Measurements from ENCODE around the gene CTPS1. TPM values are rescaled to one million over a fixed set of nuclear protein-coding genes. Genes with fewer than 3 reads are reported as not detected.

The CTPS1 gene
- total and polyA plus RNA-seq, 2 of the 13 experiments (the other 11 are each of a cell fraction or from before 2014, with no cell fraction given) = 9.6 to 42.8 TPM

DNA sequence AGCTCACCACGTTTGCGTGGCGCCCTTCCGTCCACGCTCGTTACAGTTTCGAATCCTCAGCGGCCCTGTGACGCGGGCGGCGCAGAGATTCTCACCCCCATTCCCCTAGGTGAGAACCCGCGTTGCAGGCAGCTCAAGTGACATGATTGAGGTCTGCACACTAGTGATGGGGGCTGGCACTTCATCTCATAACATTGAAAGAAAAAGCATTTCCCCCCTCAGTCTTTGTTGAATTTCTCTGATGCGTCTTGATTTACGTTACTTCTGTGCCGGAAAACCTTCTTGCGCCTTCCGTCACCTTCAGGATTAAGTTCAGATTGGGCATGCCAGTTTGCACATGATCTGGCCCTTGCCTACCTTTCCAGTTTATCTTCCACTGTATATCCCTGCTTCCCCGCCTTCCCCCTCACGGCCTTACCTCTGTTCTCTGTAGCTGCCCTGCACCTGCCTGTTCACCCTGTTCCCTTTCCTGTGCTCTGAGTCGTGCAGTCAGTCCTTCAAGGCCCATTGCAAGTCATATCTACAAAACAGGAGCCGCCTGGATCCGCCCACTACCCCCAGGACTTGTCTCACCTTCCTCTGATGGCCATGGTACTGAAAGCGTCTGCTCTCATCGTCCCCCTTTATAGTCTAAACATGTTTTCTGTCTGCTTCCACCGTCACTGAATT lies 1.1 kb downstream of the CTPS1 start (continued):
- TF ChIP-seq, protein P1, sequence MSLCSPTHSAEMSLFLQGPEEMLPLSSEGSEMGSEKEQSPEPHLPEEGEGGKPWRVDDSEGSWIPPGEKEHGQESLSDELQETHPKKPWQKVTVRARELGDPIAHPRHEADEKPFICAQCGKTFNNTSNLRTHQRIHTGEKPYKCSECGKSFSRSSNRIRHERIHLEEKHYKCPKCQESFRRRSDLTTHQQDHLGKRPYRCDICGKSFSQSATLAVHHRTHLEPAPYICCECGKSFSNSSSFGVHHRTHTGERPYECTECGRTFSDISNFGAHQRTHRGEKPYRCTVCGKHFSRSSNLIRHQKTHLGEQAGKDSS (CRISPR knock-in tag; IDR thresholded peaks at IDR 0.05; ENCODE audit: borderline replicate concordance, low read depth) = 0 out of 2 replicates have a peak, but pooled peaks have one; percentile 40
- TF ChIP-seq ZNF564 (CRISPR knock-in tag; IDR thresholded peaks at IDR 0.05) = no peak; the same call in 1 of the 2 replicates
- TF ChIP-seq CBX1 (IDR thresholded peaks at IDR 0.05; ENCODE audit: low read depth) = peak; percentile 32
- TF ChIP-seq AGO2 (optimal IDR thresholded peaks at IDR 0.05; ENCODE audit: low read depth, low read length) = peak; percentile 22
- peak; percentile 39; the same call in 1 of the 2 replicates for TF ChIP-seq KDM2A (CRISPR knock-in tag; IDR thresholded peaks at IDR 0.05; ENCODE audit: borderline replicate concordance, low read depth)
- peak; percentile 68; the same call in 1 of the 2 replicates for TF ChIP-seq ZNF337 (CRISPR knock-in tag; IDR thresholded peaks at IDR 0.05; ENCODE audit: borderline replicate concordance, low read depth)

DNA sequence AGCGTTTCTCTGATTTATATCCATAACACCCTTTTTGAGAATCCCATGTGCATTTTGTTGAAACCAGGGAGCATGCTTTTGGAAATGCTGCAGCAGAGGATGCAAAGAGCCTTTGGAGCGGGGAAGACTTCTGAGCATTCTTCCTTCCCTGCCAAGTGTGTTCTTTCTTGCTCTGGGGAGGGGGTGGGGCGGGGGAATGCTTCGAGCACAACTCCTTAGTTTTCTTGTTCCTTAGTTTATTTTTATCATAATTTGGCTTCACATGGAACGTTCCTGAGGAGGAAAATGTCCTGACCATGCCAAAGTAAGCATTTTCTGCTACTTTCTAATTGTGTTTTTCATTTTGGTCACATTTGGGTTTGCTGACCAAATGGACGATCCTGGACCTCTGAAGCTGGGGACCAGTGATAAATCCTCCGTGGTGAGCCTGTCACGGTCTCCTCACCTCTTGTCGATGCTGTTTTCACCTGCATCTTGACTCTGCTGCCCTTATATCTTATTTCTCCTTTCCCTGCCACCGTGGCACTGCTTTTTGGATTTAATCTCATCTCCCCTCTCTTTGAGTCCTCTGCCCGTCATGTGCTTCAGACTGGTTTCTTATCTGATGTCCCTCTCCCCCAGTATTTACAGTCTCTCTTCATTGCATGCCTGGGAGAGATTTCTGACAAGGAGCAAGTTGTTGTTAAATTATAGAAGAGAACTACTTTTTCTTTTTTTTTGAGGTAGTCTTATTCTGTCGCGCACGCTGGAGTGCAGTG lies 2.4 kb downstream of the CTPS1 start:
- in situ Hi-C loops (cut with HindIII; ENCODE audit: extremely low pct_ligation_motif_present, low pct_unique_long_range_greater_than_20kb) = no loop called here
- peaks cover 37% of the 10 kb centered on the region for H3K79me2 ChIP-seq (ENCODE audit: insufficient read depth, low read length)
- intact Hi-C loops (cut with micrococcal nuclease; ENCODE audit: unreplicated experiment) = no loop called here
- no peaks in the 10 kb centered on the region for H3K9me3 ChIP-seq (ENCODE audit: low read length)
- FAIRE-seq (no peak), ATAC-seq (no peak), DNase-seq (ENCODE audit: low spot score) (no peak)
- 91% methylated on average over 14 of the region's 14 CpGs for WGBS (ENCODE audit: low lambda C conversion rate)
- H3K9ac ChIP-seq (ENCODE audit: insufficient read depth, low read depth, low read length) = no peak overlapping the region
- H3K36me3 ChIP-seq (replicated peaks in 1 of 2; ENCODE audit: control insufficient read depth in 1 of 2, insufficient read depth in 2 of 2, low read length in 2 of 2) = peaks cover 8 to 39% of the 10 kb centered on the region in 2 experiments
- H3K27me3 ChIP-seq (ENCODE audit: control insufficient read depth in 1 of 2, insufficient read depth in 2 of 2, low read length in 2 of 2) = no peaks in the 10 kb centered on the region
- peak overlapping the region; percentile 91 for H3K4me2 ChIP-seq (ENCODE audit: low read depth, low read length)
- POLR2A ChIA-PET = no interaction called here
- peaks cover 70% of the 10 kb centered on the region for H3K4me1 ChIP-seq (ENCODE audit: insufficient read depth, low read length)
- no peak overlapping the region for H2AFZ ChIP-seq (ENCODE audit: low read length)
- no TSS peak for BruUV-seq (replicated peaks)
- no peaks in the 10 kb centered on the region for H4K20me1 ChIP-seq (ENCODE audit: insufficient read depth, low read length)
- H3K27ac ChIP-seq (ENCODE audit: extremely low read length, insufficient read depth, low read length) = no peak overlapping the region
- CTCF ChIA-PET (ENCODE audit: low intra/inter-chr PET ratio, low total read pairs) = no interaction called here
- H3K4me3 ChIP-seq (replicated peaks in 1 of 3; ENCODE audit: insufficient read depth in 1 of 3, low read depth in 2 of 3, low read length in 3 of 3) = no peak overlapping the region
- TF ChIP-seq HOXA9 (CRISPR knock-in tag; IDR thresholded peaks at IDR 0.05; ENCODE audit: borderline replicate concordance) = no peak
- TF ChIP-seq, protein P2, sequence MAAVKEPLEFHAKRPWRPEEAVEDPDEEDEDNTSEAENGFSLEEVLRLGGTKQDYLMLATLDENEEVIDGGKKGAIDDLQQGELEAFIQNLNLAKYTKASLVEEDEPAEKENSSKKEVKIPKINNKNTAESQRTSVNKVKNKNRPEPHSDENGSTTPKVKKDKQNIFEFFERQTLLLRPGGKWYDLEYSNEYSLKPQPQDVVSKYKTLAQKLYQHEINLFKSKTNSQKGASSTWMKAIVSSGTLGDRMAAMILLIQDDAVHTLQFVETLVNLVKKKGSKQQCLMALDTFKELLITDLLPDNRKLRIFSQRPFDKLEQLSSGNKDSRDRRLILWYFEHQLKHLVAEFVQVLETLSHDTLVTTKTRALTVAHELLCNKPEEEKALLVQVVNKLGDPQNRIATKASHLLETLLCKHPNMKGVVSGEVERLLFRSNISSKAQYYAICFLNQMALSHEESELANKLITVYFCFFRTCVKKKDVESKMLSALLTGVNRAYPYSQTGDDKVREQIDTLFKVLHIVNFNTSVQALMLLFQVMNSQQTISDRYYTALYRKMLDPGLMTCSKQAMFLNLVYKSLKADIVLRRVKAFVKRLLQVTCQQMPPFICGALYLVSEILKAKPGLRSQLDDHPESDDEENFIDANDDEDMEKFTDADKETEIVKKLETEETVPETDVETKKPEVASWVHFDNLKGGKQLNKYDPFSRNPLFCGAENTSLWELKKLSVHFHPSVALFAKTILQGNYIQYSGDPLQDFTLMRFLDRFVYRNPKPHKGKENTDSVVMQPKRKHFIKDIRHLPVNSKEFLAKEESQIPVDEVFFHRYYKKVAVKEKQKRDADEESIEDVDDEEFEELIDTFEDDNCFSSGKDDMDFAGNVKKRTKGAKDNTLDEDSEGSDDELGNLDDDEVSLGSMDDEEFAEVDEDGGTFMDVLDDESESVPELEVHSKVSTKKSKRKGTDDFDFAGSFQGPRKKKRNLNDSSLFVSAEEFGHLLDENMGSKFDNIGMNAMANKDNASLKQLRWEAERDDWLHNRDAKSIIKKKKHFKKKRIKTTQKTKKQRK (IDR thresholded peaks at IDR 0.05; ENCODE audit: low read length) = no peak
- TF ChIP-seq, protein P3, sequence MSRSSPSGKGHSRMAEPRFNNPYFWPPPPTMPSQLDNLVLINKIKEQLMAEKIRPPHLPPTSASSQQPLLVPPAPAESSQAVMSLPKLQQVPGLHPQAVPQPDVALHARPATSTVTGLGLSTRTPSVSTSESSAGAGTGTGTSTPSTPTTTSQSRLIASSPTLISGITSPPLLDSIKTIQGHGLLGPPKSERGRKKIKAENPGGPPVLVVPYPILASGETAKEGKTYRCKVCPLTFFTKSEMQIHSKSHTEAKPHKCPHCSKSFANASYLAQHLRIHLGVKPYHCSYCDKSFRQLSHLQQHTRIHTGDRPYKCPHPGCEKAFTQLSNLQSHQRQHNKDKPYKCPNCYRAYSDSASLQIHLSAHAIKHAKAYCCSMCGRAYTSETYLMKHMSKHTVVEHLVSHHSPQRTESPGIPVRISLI (CRISPR knock-in tag; IDR thresholded peaks at IDR 0.05; ENCODE audit: borderline replicate concordance) = no peak
- TF ChIP-seq, protein P4, sequence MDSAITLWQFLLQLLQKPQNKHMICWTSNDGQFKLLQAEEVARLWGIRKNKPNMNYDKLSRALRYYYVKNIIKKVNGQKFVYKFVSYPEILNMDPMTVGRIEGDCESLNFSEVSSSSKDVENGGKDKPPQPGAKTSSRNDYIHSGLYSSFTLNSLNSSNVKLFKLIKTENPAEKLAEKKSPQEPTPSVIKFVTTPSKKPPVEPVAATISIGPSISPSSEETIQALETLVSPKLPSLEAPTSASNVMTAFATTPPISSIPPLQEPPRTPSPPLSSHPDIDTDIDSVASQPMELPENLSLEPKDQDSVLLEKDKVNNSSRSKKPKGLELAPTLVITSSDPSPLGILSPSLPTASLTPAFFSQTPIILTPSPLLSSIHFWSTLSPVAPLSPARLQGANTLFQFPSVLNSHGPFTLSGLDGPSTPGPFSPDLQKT (CRISPR knock-in tag; IDR thresholded peaks at IDR 0.05; ENCODE audit: borderline replicate concordance) = no peak
- TF ChIP-seq PCBP1 (IDR thresholded peaks at IDR 0.05; ENCODE audit: borderline replicate concordance, low read depth, low read length) = no peak
- TF ChIP-seq CHCHD3 (CRISPR knock-in tag; IDR thresholded peaks at IDR 0.05) = no peak
- TF ChIP-seq MED1 (CRISPR knock-in tag; IDR thresholded peaks at IDR 0.05) = no peak
- TF ChIP-seq ZNF850 (CRISPR knock-in tag; conservative IDR thresholded peaks at IDR 0.05) = no peak
- no peak for TF ChIP-seq MTA3 (CRISPR knock-in tag; IDR thresholded peaks at IDR 0.05)
